GM12892 (cell line): ENCODE data around the gene TMC4.
"Not testable (repeated sequence)": the region's sequence is repeated elsewhere in the genome, so short reads cannot be mapped to it uniquely, and the experiment has no call there.

Experiments used
- DNase-seq: peaks from one replicate; pipeline ENCODE4 v3.0.0; 2011; ENCODE audit not compliant: insufficient read length
- FAIRE-seq: peaks from 2 replicates; lab custom pipeline; 2011; peaks lifted over from hg19 to GRCh38; lab: Jason Lieb, UNC
- POLR2A ChIP-seq: IDR thresholded peaks from 2 replicates; pipeline ENCODE4 v1.6.1; 2011; ENCODE audit warnings: low read depth, low read length, control low read depth
- POLR2AphosphoS5 ChIP-seq: IDR thresholded peaks from 2 replicates; pipeline ENCODE4 v1.6.1; 2011; ENCODE audit warnings: low read depth, low read length, control low read depth
- TAF1 ChIP-seq: IDR thresholded peaks from 2 replicates; pipeline ENCODE4 v1.6.1; 2011; ENCODE audit warnings: low read depth, mild to moderate bottlenecking, control low read depth, low read length, borderline replicate concordance

The TMC4 gene

DNA sequence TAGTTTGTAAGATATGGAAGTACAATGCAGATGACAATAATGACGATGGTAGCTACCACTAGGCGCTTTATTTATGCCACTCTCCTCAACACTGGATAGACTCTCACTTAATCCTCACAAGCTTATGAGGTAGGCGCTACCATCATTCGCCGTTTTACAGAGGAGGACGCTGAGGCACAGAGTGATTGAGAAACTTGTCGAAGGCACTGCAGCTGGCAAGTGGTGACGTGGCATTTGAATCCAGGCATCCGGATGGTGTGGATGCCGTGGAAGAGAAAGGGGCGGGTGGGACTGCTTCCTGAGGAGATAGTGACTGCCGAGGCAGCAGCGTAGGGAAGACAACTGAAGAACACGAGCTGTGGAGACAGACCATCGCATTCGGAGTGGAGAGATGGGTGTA, 26.4 kb upstream of the TMC4 start:
- TF ChIP-seq POLR2AphosphoS5, result no peak
- TF ChIP-seq POLR2A, result no peak
- no peak for TF ChIP-seq TAF1
- DNase-seq (no peak), FAIRE-seq (no peak)

DNA sequence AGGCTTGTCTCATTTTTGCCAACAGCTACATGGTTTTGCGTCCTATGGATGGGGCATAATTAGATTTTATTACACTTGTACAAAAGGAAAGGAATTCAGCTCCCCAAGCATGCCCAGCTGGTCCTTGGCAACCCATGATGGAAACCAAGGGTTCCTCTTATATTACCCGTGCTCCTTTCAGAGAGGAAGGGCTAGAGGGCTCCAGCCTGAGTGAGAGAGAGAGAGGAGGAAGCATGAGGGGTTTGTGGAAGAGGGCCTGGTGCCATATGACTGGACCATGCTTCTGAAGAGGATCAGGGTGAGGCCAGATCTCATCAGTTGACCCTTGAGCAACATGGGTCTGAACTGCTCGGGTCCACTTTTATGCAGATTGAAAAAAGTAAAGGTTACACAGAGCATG, 24.2 kb upstream of the TMC4 start:
- DNase-seq (no peak), FAIRE-seq (no peak)
- TF ChIP-seq POLR2A, result no peak

DNA sequence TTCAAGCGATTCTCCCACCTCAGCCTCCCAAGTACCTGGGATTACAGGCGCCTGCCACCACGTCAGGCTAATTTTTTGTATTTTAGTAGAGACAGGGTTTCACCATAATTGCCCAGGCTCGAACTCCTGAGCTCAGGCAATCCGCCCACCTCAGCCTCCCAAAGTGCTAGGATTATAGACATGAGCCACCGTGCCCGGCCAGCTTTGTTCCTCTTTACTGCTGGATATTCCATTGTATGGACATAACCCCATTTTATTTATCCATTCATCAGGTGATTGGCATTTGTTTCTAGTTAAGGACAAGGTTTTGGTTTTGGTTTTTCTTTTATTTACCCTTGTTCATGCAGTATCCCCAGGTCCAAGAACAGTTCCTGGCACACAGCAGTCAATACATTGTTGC, 23.6 kb upstream of the TMC4 start:
- TF ChIP-seq POLR2AphosphoS5 (no peak), POLR2A (no peak), TAF1 (no peak)
- no peak for FAIRE-seq
- DNase-seq, result no peak

DNA sequence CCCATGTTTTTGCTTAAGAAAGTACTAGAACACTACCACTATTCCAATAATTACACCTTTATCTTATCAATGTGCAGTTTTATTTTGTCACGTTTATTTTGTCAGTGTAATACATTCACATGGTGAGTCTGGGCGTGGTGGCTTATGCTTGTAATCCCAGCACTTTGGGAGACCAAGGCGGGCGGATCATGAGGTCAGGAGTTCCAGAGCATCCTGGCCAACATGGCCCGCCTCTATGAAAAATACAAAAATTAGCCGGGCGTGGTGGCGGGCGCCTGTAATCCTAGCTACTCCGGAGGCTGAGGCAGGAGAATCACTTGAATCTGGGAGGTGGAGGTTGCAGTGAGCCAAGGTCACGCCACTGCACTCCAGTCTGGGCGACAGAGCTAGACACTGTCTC, 21.5 kb upstream of the TMC4 start:
- not testable (repeated sequence) for FAIRE-seq, DNase-seq

DNA sequence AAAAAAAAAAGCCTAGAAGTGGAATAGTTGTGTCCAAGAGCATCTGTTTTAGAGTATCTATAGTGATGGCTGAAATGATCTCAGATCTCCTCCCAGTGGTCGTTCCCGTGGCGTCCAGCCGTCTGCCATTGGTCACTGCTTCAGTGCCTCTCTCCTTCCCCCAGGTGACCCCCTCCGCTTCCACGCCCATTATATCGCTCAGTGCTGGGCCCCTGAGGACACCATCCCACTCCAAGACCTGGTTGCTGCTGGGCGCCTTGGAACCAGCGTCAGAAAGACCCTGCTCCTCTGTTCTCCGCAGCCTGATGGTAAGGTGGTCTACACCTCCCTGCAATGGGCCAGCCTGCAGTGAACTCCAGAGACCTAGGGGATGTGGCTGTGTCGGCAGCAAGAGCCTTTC, 20.1 kb upstream of the TMC4 start:
- no peak for DNase-seq
- TF ChIP-seq POLR2A (no peak), TAF1 (no peak), POLR2AphosphoS5 (no peak)

DNA sequence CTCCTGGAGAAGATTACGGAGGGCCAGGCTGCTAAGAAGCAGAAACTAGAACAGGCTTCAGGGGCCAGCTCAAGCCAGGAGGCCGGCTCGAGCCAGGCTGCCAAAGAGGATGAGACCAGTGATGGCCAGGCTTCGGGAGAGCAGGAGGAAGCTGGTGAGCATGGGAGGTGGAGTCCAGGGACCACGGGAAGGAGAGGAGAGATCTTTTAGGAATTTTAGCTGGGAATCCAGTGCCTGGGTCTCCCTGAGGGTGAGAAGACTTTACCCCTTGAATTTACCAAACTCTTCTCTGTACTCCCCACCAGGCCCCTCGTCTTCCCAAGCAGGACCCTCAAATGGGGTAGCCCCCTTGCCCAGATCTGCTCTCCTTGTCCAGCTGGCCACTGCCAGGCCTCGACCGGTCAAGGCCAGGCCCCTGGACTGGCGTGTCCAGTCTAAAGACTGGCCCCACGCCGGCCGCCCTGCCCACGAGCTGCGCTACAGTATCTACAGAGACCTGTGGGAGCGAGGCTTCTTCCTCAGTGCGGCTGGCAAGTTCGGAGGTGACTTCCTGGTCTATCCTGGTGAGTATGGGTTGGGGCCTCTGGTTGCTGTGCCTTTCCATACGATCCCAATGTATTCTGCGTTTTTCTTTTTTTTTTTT, 19.0 kb upstream of the TMC4 start:
- no peak for DNase-seq
- TF ChIP-seq TAF1 (no peak), POLR2A (no peak), POLR2AphosphoS5 (no peak)
- no peak for FAIRE-seq

More for the DNA sequence above, 20.1 kb upstream of the TMC4 start:
- no peak for FAIRE-seq

DNA sequence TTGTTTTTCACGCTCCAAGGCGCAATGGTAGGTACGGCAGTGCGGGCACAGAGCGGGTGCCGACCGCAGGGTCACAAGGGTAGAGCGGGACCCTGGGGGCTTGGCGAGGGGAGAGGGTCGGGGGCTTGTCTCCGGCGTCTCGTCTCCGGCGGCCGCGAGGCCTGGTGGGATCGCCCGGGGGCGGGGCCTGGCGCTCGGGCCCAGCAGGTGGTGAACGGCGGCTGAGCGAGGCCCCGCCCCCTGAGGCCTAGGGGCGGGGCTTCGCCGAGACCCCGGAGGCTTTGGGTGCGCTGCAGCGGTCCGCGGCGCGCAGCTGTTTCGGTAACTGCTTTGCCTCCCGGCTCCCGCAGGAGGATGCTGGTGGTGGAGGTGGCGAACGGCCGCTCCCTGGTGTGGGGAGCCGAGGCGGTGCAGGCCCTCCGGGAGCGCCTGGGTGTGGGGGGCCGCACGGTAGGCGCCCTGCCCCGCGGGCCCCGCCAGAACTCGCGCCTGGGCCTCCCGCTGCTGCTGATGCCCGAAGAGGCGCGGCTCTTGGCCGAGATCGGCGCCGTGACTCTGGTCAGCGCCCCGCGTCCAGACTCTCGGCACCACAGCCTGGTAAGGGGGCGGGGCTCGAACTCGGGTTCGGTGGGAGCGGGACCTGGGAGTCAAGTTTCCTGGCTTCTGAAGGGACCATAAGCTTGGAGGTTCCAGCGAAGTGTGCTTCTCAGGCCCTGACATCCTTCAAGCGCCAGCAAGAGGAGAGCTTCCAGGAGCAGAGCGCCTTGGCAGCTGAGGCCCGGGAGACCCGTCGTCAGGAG, 18.3 kb upstream of the TMC4 start, which contains the start of gene TSEN34:
TSS of gene TSEN34 (plus strand) at position 298 of the 800 bp plus-strand sequence. CDS start at position 355, 57 bp downstream.
- TF ChIP-seq POLR2AphosphoS5, result no peak
- TF ChIP-seq POLR2A, result peak; percentile 64; the same call in 1 of the 2 replicates
- no peak for TF ChIP-seq TAF1
- FAIRE-seq, result no peak

DNA sequence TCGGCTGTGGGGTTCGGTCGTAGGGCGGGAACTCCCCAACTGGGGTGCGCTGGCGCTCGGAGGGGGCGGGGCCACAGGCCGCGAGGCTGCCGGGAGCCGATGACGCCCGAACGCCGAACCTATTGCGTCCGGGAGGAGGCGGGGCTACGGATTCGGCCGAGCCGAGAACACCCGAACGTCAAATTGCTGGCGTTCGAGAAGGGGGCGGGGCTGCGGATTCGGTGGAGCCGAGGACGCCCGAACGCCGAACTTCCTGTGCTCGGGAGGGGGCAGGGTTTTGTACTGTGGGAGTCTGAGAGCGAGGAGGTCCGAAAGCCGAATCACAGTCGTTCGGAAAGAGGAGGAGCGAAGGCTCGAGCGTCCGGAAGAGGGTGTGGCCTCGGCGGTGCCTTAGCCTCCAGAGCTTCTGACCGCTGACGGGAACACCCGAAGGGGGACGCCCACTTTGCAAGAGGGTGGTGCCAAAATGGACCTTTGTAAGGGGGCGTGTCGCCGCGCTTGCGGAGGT, 17.6 kb upstream of the TMC4 start:
- TF ChIP-seq POLR2AphosphoS5 (no peak), POLR2A (no peak)
- FAIRE-seq, result no peak
- DNase-seq, result peak; percentile 71

More for the DNA sequence above, 18.3 kb upstream of the TMC4 start, which contains the start of gene TSEN34:
- peak; percentile 71 for DNase-seq

DNA sequence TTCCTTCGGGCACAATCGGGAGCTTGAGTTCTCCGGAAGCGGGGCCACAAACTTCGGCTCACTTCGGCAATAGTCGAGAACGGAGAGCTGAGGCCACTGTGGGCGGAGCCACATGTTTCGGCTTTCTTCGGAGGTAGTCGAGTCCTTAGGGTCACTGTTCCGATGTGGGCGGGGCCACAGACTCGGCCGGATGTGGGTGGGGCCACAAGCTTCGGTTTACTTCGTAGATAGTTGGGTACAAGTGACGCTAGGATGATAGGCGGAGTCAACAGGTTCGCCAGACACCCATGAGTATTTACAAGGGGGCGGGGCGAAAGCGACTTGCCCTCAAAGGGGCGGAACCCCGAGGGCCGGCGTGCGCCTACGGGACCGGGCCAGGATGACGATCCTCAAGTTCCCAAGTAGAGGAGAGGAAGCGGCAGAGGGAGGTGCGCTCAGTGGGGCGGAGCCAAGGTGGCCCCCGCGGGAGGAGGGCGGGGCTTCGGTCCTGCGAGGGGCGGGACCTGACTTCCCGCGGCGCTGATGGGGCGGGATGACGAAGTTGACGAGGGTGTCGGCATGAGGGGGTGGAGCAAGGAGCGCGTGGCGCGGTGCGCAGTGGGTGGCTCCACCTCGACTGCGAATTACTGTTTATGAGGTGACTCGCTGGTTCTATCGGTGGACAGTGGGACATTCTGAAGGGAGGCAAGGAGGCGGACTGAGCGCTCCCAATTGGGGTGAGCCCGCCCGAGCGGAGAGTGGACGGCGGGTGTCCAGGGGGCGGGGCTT, 17.0 kb upstream of the TMC4 start:
- TF ChIP-seq POLR2AphosphoS5 (peak; percentile 77), POLR2A (peak; percentile 82), TAF1 (no peak)
- DNase-seq (peak; percentile 71), FAIRE-seq (peak; percentile 99)

DNA sequence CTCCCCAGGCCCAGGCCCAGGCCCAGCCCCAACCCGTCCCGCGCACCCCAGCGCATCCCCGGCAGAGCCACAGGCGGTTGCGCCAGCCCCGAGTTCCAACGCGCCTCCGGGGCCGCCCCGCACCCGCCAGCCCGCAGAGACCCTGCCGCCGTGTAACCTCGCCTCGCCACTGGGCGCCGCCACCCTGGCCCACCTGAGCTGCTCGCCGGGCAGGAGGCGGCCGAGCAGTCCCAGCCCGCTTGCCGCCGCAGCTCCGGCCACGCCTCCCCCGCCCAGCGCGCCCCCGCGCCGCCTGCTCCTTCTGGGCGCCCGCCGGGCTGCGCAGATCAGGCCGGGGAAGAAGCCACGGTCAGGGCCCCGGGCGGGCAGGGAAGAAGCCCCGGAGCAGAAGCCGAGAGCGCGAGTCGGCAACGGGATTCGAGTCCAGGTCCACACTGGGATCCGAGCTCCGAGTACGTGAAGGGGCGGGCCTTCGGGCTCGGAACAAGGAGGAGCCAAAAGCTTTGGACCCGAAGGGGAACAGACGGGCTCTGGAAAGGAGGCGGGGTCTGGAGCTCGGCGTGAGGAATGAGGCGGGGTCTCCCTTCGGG, 16.3 kb upstream of the TMC4 start, which contains the start of gene MBOAT7:
TSS of gene MBOAT7 (minus strand) at position 436 of the 590 bp plus-strand sequence. CDS start 1,072 bp downstream, outside the sequence.
- TF ChIP-seq POLR2AphosphoS5, result no peak
- peak; percentile 48; the same call in 1 of the 2 replicates for TF ChIP-seq POLR2A

DNA sequence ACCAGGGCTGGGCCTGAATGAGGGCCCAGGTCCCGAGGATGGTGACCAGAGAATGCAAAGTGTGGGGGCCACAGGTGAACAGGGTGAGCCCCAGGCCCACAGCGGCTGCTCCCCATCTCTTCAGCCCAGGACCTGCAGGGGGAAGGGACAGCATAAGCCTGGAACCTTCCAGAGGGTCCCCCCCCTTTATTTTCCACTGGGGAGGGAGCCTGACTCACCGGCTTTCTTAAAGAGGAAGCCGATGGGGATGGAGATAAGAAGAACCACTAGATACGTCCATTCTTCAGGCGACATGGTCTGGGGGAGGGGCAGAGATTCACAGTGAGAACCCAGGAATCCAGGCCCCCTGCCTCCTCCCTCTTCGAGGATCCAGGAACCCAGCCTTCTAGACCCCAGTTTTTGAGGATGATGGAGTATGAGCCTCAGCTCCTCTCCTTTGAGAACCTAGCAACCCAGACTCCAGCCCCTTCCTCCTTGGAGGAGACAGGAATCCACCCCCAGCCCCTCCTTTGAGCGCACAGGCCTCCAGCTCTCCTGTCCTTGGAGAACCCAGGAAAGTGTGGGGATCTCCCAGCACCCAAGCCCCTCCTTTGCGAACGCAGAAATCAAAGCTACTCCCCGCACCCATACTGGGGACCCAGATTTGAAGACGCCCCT, 15.4 kb upstream of the TMC4 start:
- no peak for TF ChIP-seq POLR2A
- TF ChIP-seq TAF1, result no peak
- no peak for TF ChIP-seq POLR2AphosphoS5
- DNase-seq (no peak), FAIRE-seq (no peak)

More for the DNA sequence above, 16.3 kb upstream of the TMC4 start, which contains the start of gene MBOAT7:
- DNase-seq, result peak; percentile 89
- no peak for FAIRE-seq
